Measurements from ENCODE around the gene VPS33B. TPM values are rescaled to one million over a fixed set of nuclear protein-coding genes. Genes with fewer than 3 reads are reported as not detected.
A peak's percentile ranks its signal among the peaks of the same experiment; 100 is the strongest.

Gene VPS33B
- total RNA-seq, 6 experiments from 2014 or later, result 4.2 to 7.3 (median 6.5) TPM

GRCh38 chr15:90950676-90951075 is 71.7 kb downstream of the VPS33B start:
- no peak for DNase-seq
- no peak for ATAC-seq
- 100% methylated on average over 4 of the region's 6 CpGs for WGBS (ENCODE audit: insufficient coverage, low coverage, low lambda C conversion rate, missing lambda C conversion rate)
- intact Hi-C loops (cut with DNase I), result loop anchor here in 1 of 2 donors (10.0 kb wide), 1 partner anchor 84 kb away; no protein-coding TSS in a partner anchor
- Histone ChIP-seq H3K4me1 (peaks cover 0 to 6% (median 3%) of the 10 kb centered on the region in 4 donors), H3K27ac (no peak overlapping the region), H3K27me3 (no peaks in the 10 kb centered on the region), H3K36me3 (peaks cover 0 to 59% (median 12%) of the 10 kb centered on the region in 4 donors), H3K4me3 (no peak overlapping the region), H3K9me3 (no peaks in the 10 kb centered on the region)
- TF ChIP-seq CTCF (IDR thresholded peaks at IDR 0.05) (no peak), POLR2A (IDR thresholded peaks at IDR 0.05) (no peak)

- no peaks in the 10 kb centered on the region for H3K9me3 ChIP-seq
- peak in 1 of 3 donors; percentile 49 for DNase-seq
- no peak overlapping the region for H3K27ac ChIP-seq
- peaks cover 0 to 60% (median 13%) of the 10 kb centered on the region in 4 donors for H3K36me3 ChIP-seq
- TF ChIP-seq POLR2A (IDR thresholded peaks at IDR 0.05) (no peak), CTCF (IDR thresholded peaks at IDR 0.05) (no peak)
- no peaks in the 10 kb centered on the region for H3K27me3 ChIP-seq
- no peak for ATAC-seq
- H3K4me1 ChIP-seq, result peaks cover 0 to under 1% (median 0%) of the 10 kb centered on the region in 4 donors
- no peak overlapping the region for H3K4me3 ChIP-seq
- 100% methylated on average over 1 of the region's 23 CpGs for WGBS (ENCODE audit: insufficient coverage, low coverage, low lambda C conversion rate, missing lambda C conversion rate)
- intact Hi-C loops (cut with DNase I), result loop anchor here in 1 of 2 donors (10.0 kb wide), 1 partner anchor 85 kb away; no protein-coding TSS in a partner anchor
Measured at GRCh38 chr15:90949979-90950675, 72.3 kb downstream of the VPS33B start.

Small RNAs within 50 kb of the gene (small RNA-seq; reads per million reads assigned to genes)
- 0 reads per million in 2 experiments for gene RF00019

Other genes with a start within 250 kb of the VPS33B start
- 100 to 1,000 TPM; 122 to 232 (median 189) TPM for gene FURIN, start 154.0 kb downstream of the VPS33B start, total RNA-seq
- 10 to 100 TPM; 11.5 to 36.5 (median 18.5) TPM for gene FES, start 138.1 kb downstream of the VPS33B start, total RNA-seq
- 10 to 100 TPM; 41.4 to 91.6 (median 59.8) TPM for gene MAN2A2, start 119.3 kb downstream of the VPS33B start, total RNA-seq
- gene HDDC3, start 90.0 kb downstream of the VPS33B start, total RNA-seq, result 10 to 100 TPM in 4 of 6 experiments, 1 to 10 TPM in 2; 8.8 to 17.6 (median 11.5) TPM
- gene UNC45A, start 87.3 kb downstream of the VPS33B start, total RNA-seq, result 10 to 100 TPM; 13.3 to 33.0 (median 25.4) TPM
- 1 to 10 TPM; 4.8 to 7.9 (median 6.6) TPM for gene RCCD1, start 67.7 kb downstream of the VPS33B start, total RNA-seq
- 1 to 10 TPM; 1.2 to 8.8 (median 4.3) TPM for gene PRC1, start 28.1 kb downstream of the VPS33B start, total RNA-seq
- gene SV2B, start 77.7 kb upstream of the VPS33B start, total RNA-seq, result under 1 TPM in 5 of 6 experiments, not detected in 1; 0.06 to 0.81 (median 0.18) TPM